ENCODE results near the gene PLPP2.

DNA sequence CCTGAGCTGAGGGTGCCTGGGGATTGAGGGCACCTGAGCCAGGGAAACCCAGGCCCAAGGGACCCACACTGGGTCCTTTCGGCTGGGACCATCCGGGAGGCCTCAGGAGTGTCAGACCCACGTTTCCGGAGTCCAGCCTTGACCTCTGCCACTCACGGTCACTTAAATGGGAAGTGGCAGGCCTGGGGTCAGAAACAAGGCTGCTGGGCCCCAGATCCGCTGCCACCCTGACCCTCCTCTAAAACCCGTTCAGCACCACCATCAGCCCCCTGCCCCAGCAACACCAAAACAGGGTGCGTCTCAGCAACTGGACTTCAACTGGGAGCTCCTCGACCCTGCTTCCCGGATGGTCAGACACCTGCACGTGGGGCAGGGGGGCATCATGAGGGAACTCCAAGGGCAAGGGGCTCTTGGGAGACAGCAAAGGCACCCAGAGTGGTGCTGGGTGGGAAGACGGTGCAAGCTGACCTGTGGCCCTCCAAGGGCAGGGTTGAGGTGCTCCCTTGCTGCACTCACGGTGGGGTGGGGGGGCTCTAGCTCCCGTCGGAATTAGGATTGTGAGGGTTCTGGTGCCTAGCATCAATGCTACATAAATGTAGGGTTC, 1.2 kb upstream of the PLPP2 start:
- TF ChIP-seq, protein P1, sequence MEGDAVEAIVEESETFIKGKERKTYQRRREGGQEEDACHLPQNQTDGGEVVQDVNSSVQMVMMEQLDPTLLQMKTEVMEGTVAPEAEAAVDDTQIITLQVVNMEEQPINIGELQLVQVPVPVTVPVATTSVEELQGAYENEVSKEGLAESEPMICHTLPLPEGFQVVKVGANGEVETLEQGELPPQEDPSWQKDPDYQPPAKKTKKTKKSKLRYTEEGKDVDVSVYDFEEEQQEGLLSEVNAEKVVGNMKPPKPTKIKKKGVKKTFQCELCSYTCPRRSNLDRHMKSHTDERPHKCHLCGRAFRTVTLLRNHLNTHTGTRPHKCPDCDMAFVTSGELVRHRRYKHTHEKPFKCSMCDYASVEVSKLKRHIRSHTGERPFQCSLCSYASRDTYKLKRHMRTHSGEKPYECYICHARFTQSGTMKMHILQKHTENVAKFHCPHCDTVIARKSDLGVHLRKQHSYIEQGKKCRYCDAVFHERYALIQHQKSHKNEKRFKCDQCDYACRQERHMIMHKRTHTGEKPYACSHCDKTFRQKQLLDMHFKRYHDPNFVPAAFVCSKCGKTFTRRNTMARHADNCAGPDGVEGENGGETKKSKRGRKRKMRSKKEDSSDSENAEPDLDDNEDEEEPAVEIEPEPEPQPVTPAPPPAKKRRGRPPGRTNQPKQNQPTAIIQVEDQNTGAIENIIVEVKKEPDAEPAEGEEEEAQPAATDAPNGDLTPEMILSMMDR (conservative IDR thresholded peaks at IDR 0.05 in 1 of 2, IDR thresholded peaks at IDR 0.05 in 1 of 2; ENCODE audit: low read depth in 1 of 2, low read length in 2 of 2), result no peak
- TF ChIP-seq EZH2 (IDR thresholded peaks at IDR 0.05; ENCODE audit: low read length, missing control alignments), result no peak

Measured in fibroblast of lung (primary cell).